Retina (tissue), 1 donor: ENCODE results near the gene MDM2.

ENCODE experiments used
- DNase-seq: peaks from one replicate; pipeline ENCODE4 v3.0.0-alpha.2; 2016

MDM2 gene

DNA sequence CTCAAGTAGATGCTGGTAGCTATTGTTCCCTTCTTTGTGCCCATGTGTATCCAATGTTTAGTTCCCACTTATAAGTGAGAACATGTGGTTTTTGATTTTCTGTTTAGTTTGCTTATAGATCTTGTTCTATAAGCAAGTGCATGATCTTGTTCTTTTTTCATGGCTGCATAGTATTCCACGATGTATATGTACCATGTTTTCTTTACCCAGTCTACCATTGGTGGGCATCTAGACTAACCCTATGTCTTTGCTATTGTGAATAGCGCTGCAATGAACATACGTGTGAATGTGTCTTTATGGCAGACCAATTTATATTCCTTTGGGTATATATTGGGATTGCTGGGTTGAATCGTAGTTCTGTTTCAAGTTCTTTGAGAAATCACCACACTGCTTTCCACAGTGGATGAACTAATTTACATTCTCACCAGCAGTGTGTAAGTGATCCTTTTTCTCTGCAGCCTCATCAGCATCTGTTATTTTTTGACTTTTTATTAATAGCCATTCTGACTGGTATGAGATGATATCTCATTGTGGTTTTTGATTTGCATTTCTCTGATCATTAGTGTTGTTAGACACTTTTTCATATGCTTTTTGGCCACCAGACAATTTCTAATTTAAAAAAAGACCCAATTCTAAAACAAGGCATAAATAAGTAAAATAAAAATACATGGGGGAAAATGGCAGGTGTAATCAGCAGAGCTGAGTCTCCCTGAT is 74.4 kb downstream of the MDM2 start:
- no peak for DNase-seq

DNA sequence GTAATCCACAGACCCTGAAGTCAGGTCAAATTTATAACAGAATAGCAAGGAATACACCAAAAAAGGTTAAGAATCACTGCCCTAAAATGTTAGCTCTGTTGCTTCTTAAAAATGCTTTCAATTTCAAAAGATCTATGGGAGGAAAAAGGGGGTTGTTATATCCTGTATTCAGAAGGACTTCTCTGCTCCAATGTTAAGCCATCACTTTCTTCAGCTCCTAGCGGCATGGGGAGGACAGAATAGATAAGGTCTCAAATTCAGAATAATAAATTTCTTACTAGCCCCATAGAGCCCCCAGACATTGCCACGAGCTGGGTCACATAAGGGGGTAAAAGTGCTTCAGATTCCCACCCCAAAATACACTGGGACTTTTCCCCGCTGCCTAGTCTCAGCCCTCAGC is 75.2 kb downstream of the MDM2 start:
- no peak for DNase-seq

DNA sequence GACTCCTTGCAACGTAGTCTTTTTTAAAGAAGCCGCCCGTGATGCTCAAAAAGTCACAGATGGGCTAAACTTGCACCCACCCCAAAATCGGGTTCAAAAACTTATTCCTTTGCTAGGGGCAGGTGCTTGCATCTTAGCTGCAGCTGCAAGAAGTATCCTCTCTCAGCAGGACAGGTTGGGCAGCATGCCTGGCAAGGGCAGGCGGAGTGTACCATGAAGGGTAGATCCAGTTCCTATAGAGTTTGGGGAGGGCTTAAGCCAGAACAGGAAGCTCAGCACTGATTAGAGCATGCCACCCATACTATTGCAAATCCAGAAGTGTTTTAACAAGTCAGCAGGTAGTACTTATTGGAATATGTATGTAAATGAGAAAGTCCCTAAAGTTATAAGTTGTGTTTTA is 76.3 kb downstream of the MDM2 start:
- DNase-seq = no peak

DNA sequence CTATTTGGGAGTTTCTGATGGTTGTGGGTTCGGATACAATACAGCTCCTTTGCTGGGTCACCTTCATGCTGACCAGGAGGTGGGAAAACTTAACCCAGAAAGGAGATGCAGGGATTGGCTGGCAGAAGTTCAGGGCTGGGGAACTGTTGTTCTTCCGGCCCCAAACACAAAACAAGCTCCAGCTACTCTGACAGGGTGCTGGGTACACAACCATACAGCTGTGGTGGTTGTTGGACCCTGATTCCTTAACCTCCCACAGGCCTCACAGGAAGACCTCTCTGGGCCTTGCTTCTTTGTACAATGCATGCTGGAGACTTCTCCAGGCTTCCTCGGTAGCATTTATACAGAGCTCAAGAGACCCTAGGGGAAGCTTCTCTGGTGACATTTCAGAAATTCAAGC is 77.4 kb downstream of the MDM2 start:
- no peak for DNase-seq

DNA sequence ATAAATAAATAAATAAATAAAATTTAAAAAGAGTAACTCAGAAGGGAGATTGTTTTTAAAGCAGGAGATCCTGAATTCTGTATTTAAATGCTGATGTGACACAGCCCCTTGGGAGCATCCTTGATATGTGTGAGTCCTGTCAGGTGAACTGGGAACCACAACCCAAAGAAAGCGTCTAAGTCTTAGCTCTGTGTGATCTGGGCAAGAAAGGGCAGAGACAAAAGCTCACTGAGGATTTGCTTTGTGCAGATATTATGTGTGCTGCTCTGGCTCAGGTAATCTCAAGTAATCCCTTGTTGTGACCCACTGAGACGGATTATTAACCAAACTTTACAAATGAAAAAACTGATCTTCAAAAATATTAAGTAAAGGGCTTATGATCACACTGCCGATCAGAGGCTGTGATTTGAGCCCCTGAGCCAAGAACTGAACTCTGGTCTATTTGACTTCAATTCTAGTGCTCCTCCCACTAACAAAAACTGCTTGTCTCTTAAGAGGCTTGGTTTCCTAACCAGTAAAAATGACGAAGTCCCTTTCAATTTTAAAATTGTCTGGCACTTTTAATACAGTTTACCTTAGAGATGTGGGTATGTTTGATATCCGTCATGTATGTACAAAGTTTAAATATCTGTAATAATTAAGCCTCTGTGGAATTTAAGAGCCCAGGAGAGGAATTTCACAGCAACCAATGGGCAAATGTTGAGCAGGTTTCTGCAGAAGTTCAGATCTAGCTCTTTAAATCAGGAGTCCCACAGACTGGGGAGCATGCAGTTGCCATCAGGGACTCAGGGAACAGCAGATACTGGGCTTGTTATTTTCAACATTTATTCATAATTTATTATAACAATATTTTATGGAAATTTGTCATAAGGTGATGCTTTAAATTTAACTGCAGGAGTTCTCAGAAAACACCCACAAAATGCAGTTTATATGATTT is 78.9 kb downstream of the MDM2 start:
- no peak for DNase-seq

DNA sequence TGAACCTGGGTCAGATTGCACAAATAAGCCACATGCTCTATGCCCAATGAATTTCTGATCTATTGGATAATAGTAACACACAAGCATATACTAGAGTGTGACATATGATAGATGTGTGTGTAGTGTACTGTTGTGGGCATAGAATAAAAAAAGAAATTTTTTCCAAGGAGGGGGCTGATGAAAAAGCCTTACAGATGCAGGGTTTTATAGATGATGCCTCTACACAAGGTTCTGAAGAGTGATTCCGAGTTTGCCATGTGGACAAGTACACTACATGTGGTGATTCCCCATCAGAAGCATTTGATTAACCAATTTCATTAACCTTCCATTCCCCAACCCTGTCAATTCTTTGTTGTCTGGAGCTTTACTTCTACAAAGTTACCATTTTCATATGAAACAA is 79.7 kb downstream of the MDM2 start:
- no peak for DNase-seq

DNA sequence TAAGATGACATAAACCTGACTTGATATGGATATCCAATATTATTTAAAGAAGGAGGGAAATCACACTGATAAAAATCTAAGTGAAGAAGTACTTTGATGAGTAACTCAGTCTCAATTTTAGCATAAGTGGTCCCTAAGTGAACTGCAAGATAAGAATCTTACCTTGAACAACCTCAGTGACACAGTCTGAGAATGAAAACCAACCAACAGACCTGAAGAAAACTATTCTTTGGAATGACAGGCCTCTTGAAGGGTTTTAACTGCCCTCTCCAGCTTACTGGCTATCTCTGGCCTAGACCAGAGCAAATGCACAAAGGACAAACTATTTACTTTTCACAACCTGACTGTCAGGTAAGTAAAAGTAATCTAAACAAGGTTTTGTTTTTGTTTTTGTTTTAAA is 80.3 kb downstream of the MDM2 start:
- no peak for DNase-seq

DNA sequence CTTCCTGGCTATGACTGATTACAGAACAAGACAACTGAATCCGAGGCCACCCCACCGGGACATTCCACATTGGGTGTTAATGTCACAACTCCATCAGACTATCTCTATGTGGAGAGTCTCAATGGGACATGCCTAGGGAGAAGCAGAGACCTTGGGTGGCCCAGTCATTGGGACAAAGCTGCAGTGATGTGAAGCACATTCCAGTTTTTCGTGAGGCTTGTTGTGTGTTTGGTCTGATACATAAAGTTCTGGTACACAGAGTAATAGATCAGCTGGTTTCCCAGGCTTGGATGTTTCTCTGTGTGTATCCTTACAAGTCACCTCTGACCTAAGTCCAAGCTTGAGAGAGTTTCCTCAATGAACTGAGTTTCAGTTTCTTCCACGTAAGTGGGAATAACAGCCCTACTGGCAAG is 82.7 kb downstream of the MDM2 start:
- no peak for DNase-seq

DNA sequence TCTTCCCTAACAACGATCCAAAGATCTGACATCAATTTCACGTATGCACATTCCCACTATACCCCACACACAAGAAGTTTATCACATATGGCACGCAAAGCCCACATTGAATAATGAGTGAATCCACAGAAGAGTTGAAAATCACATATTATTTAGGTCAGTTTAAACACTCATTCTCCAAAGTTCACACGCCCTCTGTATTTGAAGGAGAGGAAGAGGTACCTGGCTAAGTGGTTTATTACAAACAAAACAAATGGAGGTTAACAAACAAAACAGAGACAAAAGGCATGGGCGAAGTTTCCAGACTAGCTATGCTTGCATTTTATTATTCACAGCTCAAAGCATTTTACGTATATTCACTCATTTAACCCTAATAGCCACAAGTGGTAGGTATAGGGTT is 83.2 kb downstream of the MDM2 start:
- DNase-seq = no peak

DNA sequence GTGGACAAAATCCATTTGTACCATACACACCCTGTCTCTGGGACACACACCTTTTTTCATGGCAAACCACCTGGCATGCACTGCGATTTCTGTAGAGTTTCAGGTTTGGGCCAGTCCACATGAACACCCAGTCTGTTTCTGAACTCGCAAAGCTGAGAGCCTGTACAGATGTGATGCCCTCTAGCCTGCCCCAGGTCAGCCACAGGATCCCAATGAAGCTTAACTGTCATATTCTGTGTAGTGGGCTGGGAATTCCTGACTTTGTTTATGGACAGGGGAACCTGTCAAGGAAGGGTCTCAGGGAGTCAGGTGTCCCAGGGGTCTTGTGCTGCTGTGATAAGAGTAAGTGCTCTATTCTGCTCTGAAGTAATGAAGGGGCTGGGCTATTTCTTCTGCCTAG is 85.2 kb downstream of the MDM2 start:
- DNase-seq = no peak

DNA sequence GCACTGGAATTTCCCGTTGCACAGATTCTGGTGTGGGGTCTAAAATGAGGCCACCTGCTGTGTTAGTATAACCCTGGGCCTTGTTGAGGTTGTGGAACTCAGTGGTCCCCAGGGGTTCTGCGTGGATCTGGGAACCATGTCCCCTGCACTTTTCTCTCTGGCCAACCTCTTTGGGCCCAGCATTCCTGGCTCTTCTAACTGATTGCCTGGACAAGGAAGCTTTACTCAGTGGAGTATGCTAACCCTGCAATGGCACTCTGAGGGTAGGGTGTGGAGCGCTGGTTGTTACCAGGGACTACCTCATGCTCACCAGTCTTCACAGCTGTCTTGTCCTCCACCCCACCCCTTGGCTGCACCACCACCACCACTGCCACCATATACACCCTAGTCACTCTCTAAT is 85.8 kb downstream of the MDM2 start:
- DNase-seq = no peak

DNA sequence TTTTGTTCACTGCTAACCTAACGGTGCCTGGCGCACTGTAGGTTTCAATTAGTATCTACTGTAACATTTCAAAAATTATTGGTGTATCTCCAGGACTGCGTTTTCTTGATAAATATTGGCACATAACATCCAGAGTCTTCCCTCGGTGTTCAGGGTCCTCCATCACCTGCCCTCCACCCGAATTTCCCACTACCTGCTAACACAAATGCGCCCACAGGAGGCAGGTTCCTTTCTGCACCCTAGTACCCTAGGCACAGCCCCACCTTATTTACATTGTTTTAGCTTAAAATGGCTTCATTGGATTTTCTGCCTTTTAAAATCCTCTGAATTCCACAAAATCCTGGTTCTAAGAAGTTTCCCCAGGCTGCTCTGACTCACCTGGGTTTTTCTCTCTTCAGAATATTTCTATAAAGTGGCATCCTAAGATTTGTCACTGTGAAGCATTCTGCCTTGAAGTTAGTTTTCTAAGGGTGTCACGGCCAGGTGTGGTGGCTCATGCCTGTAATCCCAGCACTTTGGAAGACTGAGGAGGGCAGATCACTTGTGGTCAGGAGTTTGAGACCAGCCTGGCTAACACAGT is 86.4 kb downstream of the MDM2 start:
- no peak for DNase-seq

DNA sequence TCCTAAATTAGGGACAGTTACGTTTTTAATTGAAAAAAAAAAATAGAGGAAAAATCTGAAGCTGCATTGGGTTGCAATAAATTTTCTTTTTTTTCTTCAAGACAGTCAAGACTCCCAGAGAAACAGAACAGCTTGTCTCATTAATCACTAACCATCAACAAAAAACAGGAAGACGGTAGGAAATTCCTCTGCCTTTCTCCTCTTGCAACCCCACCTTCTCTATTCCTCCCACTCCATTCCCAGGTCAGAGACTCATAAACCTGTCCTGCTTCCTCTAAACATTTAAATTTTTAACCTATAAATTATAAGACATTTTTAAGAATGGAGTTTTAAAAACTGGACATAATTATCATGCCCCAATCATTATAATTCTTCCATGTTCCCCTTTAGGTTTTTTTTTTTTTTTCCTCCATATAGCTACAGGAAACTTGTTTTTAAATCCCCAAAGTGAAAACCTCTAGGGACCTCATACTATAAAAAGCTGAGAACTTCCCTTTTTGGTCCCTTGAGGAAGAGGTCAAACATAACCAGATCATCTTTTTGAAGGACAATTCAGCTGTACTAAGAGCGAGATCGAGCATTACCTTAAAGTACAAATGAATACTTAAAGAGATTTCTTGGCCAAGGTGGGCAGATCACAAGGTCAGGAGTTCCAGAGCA is 89.0 kb downstream of the MDM2 start:
- no peak for DNase-seq

DNA sequence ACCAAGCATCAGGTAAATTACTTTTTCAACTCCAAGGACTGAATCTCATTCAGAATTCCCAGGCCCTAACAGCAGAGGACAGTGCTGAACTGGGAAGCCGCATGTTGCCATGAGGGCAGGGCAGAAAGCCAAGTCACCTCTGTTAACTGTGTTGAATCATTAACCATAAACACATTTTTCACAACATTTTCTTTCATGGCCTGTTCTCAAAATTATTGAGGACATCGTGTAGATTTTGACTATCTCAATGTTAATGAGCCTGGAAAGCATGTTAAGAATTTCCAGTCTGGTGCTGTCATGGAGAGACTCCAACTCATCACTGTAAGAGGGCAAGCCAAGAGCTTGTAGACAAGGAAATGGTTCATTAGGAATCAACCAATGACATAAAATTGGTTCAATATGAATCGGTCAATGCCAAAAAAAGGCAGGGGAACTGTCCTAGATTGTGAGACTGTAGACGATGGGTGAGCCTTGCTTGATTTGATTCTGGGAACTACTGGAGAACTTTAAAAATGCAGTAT is 91.3 kb downstream of the MDM2 start:
- no peak for DNase-seq

DNA sequence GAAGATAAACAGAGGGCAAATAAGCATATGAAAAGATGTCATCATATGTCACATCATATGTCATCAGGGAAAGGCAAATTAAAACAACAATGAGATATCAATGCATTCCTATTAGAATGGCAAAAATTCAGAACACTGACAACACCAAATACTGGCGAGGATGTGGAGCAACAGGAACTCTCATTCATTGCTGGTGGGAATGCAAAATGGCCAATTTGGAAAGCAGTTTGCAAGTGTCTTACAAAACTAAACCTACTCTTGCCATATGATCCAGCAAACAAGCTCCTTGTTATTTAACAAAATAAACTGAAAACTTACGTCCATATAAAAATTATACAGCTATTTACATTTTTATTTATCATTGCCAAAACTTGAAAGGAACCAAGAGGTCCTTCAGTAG is 92.3 kb downstream of the MDM2 start:
- DNase-seq = no peak
